BLaER1 (cell line): ENCODE data around the gene DBX1.

Source experiments
- H3K27ac ChIP-seq: shearing (Covaris generic); formaldehyde crosslinking; 2 replicates; pipeline ENCODE4 v1.8.1; 2022
- H3K27me3 ChIP-seq: shearing (Covaris generic); formaldehyde crosslinking; 2 replicates; pipeline ENCODE4 v1.8.1; 2022
- H3K36me3 ChIP-seq: shearing (Covaris generic); formaldehyde crosslinking; 2 replicates; pipeline ENCODE4 v1.8.1; 2022
- H3K4me1 ChIP-seq: shearing (Covaris generic); formaldehyde crosslinking; 2 replicates; pipeline ENCODE4 v1.8.1; 2022
- H3K4me2 ChIP-seq: shearing (Covaris generic); formaldehyde crosslinking; 2 replicates; pipeline ENCODE4 v1.8.1; 2022
- H3K4me3 ChIP-seq: shearing (Covaris generic); formaldehyde crosslinking; 2 replicates; pipeline ENCODE4 v1.8.1; 2022
- H3K9ac ChIP-seq: shearing (Covaris generic); formaldehyde crosslinking; 2 replicates; pipeline ENCODE4 v1.8.1; 2022
- H3K9me3 ChIP-seq: shearing (Covaris generic); formaldehyde crosslinking; 2 replicates; pipeline ENCODE4 v1.8.1; 2022
- H4K20me1 ChIP-seq: shearing (Covaris generic); formaldehyde crosslinking; 2 replicates; pipeline ENCODE4 v1.8.1; 2022
- Cebpa-rat ChIP-seq: shearing (Covaris generic); IDR thresholded peaks from 2 replicates; pipeline ENCODE4 v1.8.1; 2022

DBX1 gene

GRCh38 chr11:20122131-20122530 lies 38.1 kb downstream of the DBX1 start:
- H3K9me3 ChIP-seq = no peaks in the 10 kb centered on the region
- no peak for TF ChIP-seq Cebpa-rat
- no peaks in the 10 kb centered on the region for H3K4me1 ChIP-seq
- no peak overlapping the region for H3K27ac ChIP-seq
- no peak overlapping the region for H3K9ac ChIP-seq
- H3K4me2 ChIP-seq = no peak overlapping the region
- no peaks in the 10 kb centered on the region for H3K36me3 ChIP-seq
- H4K20me1 ChIP-seq = no peaks in the 10 kb centered on the region
- no peaks in the 10 kb centered on the region for H3K27me3 ChIP-seq
- H3K4me3 ChIP-seq = no peak overlapping the region

- Histone ChIP-seq H3K27me3 (no peaks in the 10 kb centered on the region), H3K27ac (no peak overlapping the region), H4K20me1 (no peaks in the 10 kb centered on the region), H3K4me2 (no peak overlapping the region), H3K9ac (no peak overlapping the region), H3K9me3 (no peaks in the 10 kb centered on the region), H3K4me3 (no peak overlapping the region), H3K36me3 (no peaks in the 10 kb centered on the region), H3K4me1 (no peaks in the 10 kb centered on the region)
- no peak for TF ChIP-seq Cebpa-rat
Measured at GRCh38 chr11:20120134-20120925, 39.9 kb downstream of the DBX1 start.

- Histone ChIP-seq H3K27ac (no peak overlapping the region), H3K4me2 (no peak overlapping the region), H3K4me1 (no peaks in the 10 kb centered on the region), H3K9ac (no peak overlapping the region), H4K20me1 (no peaks in the 10 kb centered on the region), H3K36me3 (no peaks in the 10 kb centered on the region), H3K4me3 (no peak overlapping the region), H3K27me3 (no peaks in the 10 kb centered on the region), H3K9me3 (no peaks in the 10 kb centered on the region)
- no peak for TF ChIP-seq Cebpa-rat
Measured at GRCh38 chr11:20119315-20119714, 41.0 kb downstream of the DBX1 start.

- TF ChIP-seq Cebpa-rat = no peak
- H3K9me3 ChIP-seq = no peaks in the 10 kb centered on the region
- no peak overlapping the region for H3K4me2 ChIP-seq
- peaks cover 2% of the 10 kb centered on the region for H3K4me1 ChIP-seq
- no peak overlapping the region for H3K27ac ChIP-seq
- H4K20me1 ChIP-seq = no peaks in the 10 kb centered on the region
- H3K9ac ChIP-seq = no peak overlapping the region
- H3K4me3 ChIP-seq = no peak overlapping the region
- no peaks in the 10 kb centered on the region for H3K27me3 ChIP-seq
- H3K36me3 ChIP-seq = no peaks in the 10 kb centered on the region
Measured at GRCh38 chr11:20118209-20118608, 42.1 kb downstream of the DBX1 start.

- no peak for TF ChIP-seq Cebpa-rat
- H3K27ac ChIP-seq = no peak overlapping the region
- no peak overlapping the region for H3K4me3 ChIP-seq
- peaks cover 11% of the 10 kb centered on the region for H3K4me1 ChIP-seq
- H3K9ac ChIP-seq = no peak overlapping the region
- H3K36me3 ChIP-seq = no peaks in the 10 kb centered on the region
- no peaks in the 10 kb centered on the region for H3K27me3 ChIP-seq
- H3K9me3 ChIP-seq = no peaks in the 10 kb centered on the region
- H3K4me2 ChIP-seq = no peak overlapping the region
- no peaks in the 10 kb centered on the region for H4K20me1 ChIP-seq
Measured at GRCh38 chr11:20117291-20117690, 43.0 kb downstream of the DBX1 start.

GRCh38 chr11:20116825-20117224 lies 43.5 kb downstream of the DBX1 start:
- Histone ChIP-seq H3K9me3 (no peaks in the 10 kb centered on the region), H3K36me3 (no peaks in the 10 kb centered on the region), H3K4me2 (no peak overlapping the region), H3K27me3 (no peaks in the 10 kb centered on the region), H4K20me1 (no peaks in the 10 kb centered on the region), H3K27ac (no peak overlapping the region), H3K4me3 (no peak overlapping the region), H3K4me1 (peaks cover 13% of the 10 kb centered on the region), H3K9ac (no peak overlapping the region)
- no peak for TF ChIP-seq Cebpa-rat

- H3K27ac ChIP-seq = no peak overlapping the region
- peaks cover 13% of the 10 kb centered on the region for H3K4me1 ChIP-seq
- H3K27me3 ChIP-seq = no peaks in the 10 kb centered on the region
- no peak overlapping the region for H3K9ac ChIP-seq
- no peaks in the 10 kb centered on the region for H3K36me3 ChIP-seq
- H3K4me3 ChIP-seq = no peak overlapping the region
- H3K4me2 ChIP-seq = no peak overlapping the region
- H3K9me3 ChIP-seq = no peaks in the 10 kb centered on the region
- TF ChIP-seq Cebpa-rat = no peak
- H4K20me1 ChIP-seq = no peaks in the 10 kb centered on the region
Measured at GRCh38 chr11:20114588-20114987, 45.7 kb downstream of the DBX1 start.

GRCh38 chr11:20113149-20113438 lies 47.2 kb downstream of the DBX1 start:
- TF ChIP-seq Cebpa-rat = no peak
- Histone ChIP-seq H3K27ac (no peak overlapping the region), H3K4me1 (peaks cover 13% of the 10 kb centered on the region)

GRCh38 chr11:20112291-20113148 lies 47.8 kb downstream of the DBX1 start:
- no peak for TF ChIP-seq Cebpa-rat
- Histone ChIP-seq H3K4me1 (peaks cover 13% of the 10 kb centered on the region), H4K20me1 (no peaks in the 10 kb centered on the region), H3K9ac (no peak overlapping the region), H3K27me3 (no peaks in the 10 kb centered on the region), H3K9me3 (no peaks in the 10 kb centered on the region), H3K36me3 (no peaks in the 10 kb centered on the region), H3K4me3 (no peak overlapping the region), H3K4me2 (peak overlapping the region; percentile 66), H3K27ac (0 out of 2 replicates have a peak overlapping the region, but pooled peaks have one; percentile 7)

More at GRCh38 chr11:20113149-20113438, 47.2 kb downstream of the DBX1 start:
- H3K4me3 ChIP-seq = no peak overlapping the region
- H3K36me3 ChIP-seq = no peaks in the 10 kb centered on the region
- no peak overlapping the region for H3K9ac ChIP-seq
- no peaks in the 10 kb centered on the region for H3K27me3 ChIP-seq
- no peaks in the 10 kb centered on the region for H3K9me3 ChIP-seq
- no peaks in the 10 kb centered on the region for H4K20me1 ChIP-seq
- H3K4me2 ChIP-seq = peak overlapping the region; percentile 66

- no peaks in the 10 kb centered on the region for H3K27me3 ChIP-seq
- no peaks in the 10 kb centered on the region for H3K36me3 ChIP-seq
- peaks cover 13% of the 10 kb centered on the region for H3K4me1 ChIP-seq
- H3K9ac ChIP-seq = no peak overlapping the region
- no peaks in the 10 kb centered on the region for H4K20me1 ChIP-seq
- no peak overlapping the region for H3K4me3 ChIP-seq
- no peaks in the 10 kb centered on the region for H3K9me3 ChIP-seq
- H3K27ac ChIP-seq = no peak overlapping the region
- no peak for TF ChIP-seq Cebpa-rat
- no peak overlapping the region for H3K4me2 ChIP-seq
Measured at GRCh38 chr11:20111871-20112270, 48.4 kb downstream of the DBX1 start.
